Fibroblast of lung (primary cell): ENCODE data around the gene OR5K2. TPM values are rescaled to one million over a fixed set of nuclear protein-coding genes. Genes with fewer than 3 reads are reported as not detected.

Source experiments
- DNase-seq, 2 donors: peaks; one replicate each; pipeline versions ENCODE4 v3.0.0 to v3.0.0-alpha.2; 2010; ENCODE audit warnings: low read depth in 2 of 2
- H2AFZ ChIP-seq: 2 replicates; pipeline ENCODE4 v1.5.1; 2012; ENCODE audit warnings: low read length, control low read depth, inconsistent platforms
- H3K27ac ChIP-seq: 2 replicates; pipeline ENCODE4 v1.5.1; 2011; ENCODE audit warnings: low read length, control low read depth; ENCODE audit not compliant: insufficient read depth
- H3K27me3 ChIP-seq: 2 replicates; pipeline ENCODE4 v1.5.1; 2011; ENCODE audit warnings: mild to moderate bottlenecking, low read length; ENCODE audit not compliant: control insufficient read depth, insufficient read depth
- H3K36me3 ChIP-seq: 2 replicates; pipeline ENCODE4 v1.5.1; 2011; ENCODE audit warnings: low read length; ENCODE audit not compliant: control insufficient read depth, insufficient read depth
- H3K4me1 ChIP-seq: 2 replicates; pipeline ENCODE4 v1.5.1; 2011; ENCODE audit warnings: low read length; ENCODE audit not compliant: control insufficient read depth, insufficient read depth; ENCODE audit errors: extremely low read depth
- H3K4me2 ChIP-seq: 2 replicates; pipeline ENCODE4 v1.5.1; 2011; ENCODE audit warnings: low read length, control low read depth; ENCODE audit not compliant: insufficient read depth; ENCODE audit errors: extremely low read depth
- H3K4me3 ChIP-seq, 4 experiments: fragments of 200-600 bp in 1 of 4; sonication (generic) in 1 of 4; replicated peaks in 1 of 4; 2 replicates each; pipeline ENCODE4 v1.5.1; 2011 to 2016; ENCODE audit warnings: low read length in 4 of 4, low read depth in 3 of 4, mild to moderate bottlenecking in 3 of 4, control low read depth in 2 of 4, inconsistent platforms in 1 of 4, mixed read lengths in 1 of 4; ENCODE audit not compliant: insufficient read depth in 1 of 4; ENCODE audit errors: control extremely low read depth in 1 of 4
- H3K79me2 ChIP-seq: 2 replicates; pipeline ENCODE4 v1.5.1; 2012; ENCODE audit warnings: mild to moderate bottlenecking, low read length, inconsistent platforms; ENCODE audit not compliant: control insufficient read depth, insufficient read depth
- H3K9ac ChIP-seq: 2 replicates; pipeline ENCODE4 v1.5.1; 2011; ENCODE audit warnings: mild to moderate bottlenecking, low read length, control low read depth; ENCODE audit not compliant: insufficient read depth
- H3K9me3 ChIP-seq: 2 replicates; pipeline ENCODE4 v1.5.1; 2012; ENCODE audit warnings: low read depth, low read length; ENCODE audit not compliant: control insufficient read depth, insufficient read depth
- H4K20me1 ChIP-seq: 2 replicates; pipeline ENCODE4 v1.5.1; 2011; ENCODE audit warnings: low read length; ENCODE audit not compliant: control insufficient read depth, insufficient read depth; ENCODE audit errors: extremely low read depth
- EZH2 ChIP-seq: IDR thresholded peaks from 2 replicates; pipeline ENCODE4 v1.5.1; 2012; ENCODE audit warnings: low read length, control low read depth, mild to moderate bottlenecking; ENCODE audit errors: missing control alignments
- polyA plus RNA-seq, 2 donors: library from polyadenylated mRNA; depleted of rRNA in 1 of 2; stranded (reverse) in 1 of 2; unstranded in 1 of 2; fragments of >200 nt; gene quantifications; 2 replicates each; pipeline ENCODE4 v1.2.1, GENCODE V29; 2011 to 2012; ENCODE audit warnings: missing spikeins in 1 of 2
- total RNA-seq: library from RNA; depleted of rRNA; stranded (reverse); fragments of >200 nt; gene quantifications from 2 replicates; pipeline ENCODE4 v1.2.1, GENCODE V29; 2014
- TF ChIP-seq, protein P1 (sequence below), 2 donors: IDR thresholded peaks in 1 of 2; conservative IDR thresholded peaks in 1 of 2; 1 replicate in 1 of 2; 2 replicates in 1 of 2; pipeline ENCODE4 v1.5.1; 2011 to 2012; ENCODE audit warnings: low read length in 2 of 2, control low read depth in 1 of 2, inconsistent platforms in 1 of 2, low read depth in 1 of 2, mild to moderate bottlenecking in 1 of 2

OR5K2 gene
- total and polyA plus RNA-seq, 2 donors (not counting 1 experiment from before 2014, with no cell fraction given) = not detected

DNA sequence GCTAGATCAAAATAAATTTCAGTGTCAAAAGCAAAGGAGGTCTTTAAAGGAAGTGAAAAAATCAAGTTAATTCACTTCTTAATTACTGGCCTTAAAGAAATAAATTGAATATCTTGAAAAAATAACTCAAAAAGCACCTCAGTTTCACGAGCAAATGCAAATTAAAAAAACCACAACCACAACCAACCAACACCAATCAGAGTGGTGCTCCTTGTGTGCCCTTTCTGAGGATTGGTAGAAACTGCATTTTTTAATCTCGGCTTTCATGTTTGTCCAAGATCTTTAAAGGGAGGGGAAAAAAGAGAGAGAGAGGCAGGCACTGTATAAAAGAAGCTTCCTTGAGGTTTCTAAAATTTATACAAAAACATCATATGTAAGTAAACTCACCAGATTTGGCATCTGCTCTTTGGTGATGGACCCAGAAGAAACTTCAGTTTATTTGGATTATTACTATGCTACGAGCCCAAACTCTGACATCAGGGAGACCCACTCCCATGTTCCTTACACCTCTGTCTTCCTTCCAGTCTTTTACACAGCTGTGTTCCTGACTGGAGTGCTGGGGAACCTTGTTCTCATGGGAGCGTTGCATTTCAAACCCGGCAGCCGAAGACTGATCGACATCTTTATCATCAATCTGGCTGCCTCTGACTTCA lies 34.3 kb downstream of the OR5K2 start, which contains the start of gene GPR15:
Gene GPR15, plus strand, starts transcription at position 357 of the 653 bp plus-strand sequence. Its CDS starts 56 bp downstream, at position 413.
- Histone ChIP-seq H3K4me2 (no peak within 1 kb of the TSS), H3K36me3 (no peaks in the 10 kb centered on the region), H3K4me1 (no peaks in the 10 kb centered on the region), H3K27ac (no peak within 1 kb of the TSS), H3K9me3 (no peaks in the 10 kb centered on the region), H3K79me2 (no peaks in the 10 kb centered on the region), H2AFZ (peak within 1 kb of the TSS; percentile 23), H3K27me3 (no peaks in the 10 kb centered on the region), H4K20me1 (no peaks in the 10 kb centered on the region), H3K9ac (no peak within 1 kb of the TSS), H3K4me3 (no peak within 1 kb of the TSS)
- TF ChIP-seq, protein P1, sequence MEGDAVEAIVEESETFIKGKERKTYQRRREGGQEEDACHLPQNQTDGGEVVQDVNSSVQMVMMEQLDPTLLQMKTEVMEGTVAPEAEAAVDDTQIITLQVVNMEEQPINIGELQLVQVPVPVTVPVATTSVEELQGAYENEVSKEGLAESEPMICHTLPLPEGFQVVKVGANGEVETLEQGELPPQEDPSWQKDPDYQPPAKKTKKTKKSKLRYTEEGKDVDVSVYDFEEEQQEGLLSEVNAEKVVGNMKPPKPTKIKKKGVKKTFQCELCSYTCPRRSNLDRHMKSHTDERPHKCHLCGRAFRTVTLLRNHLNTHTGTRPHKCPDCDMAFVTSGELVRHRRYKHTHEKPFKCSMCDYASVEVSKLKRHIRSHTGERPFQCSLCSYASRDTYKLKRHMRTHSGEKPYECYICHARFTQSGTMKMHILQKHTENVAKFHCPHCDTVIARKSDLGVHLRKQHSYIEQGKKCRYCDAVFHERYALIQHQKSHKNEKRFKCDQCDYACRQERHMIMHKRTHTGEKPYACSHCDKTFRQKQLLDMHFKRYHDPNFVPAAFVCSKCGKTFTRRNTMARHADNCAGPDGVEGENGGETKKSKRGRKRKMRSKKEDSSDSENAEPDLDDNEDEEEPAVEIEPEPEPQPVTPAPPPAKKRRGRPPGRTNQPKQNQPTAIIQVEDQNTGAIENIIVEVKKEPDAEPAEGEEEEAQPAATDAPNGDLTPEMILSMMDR (conservative IDR thresholded peaks at IDR 0.05 in 1 of 2, IDR thresholded peaks at IDR 0.05 in 1 of 2; ENCODE audit: low read depth in 1 of 2, low read length in 2 of 2) = no peak
- no peak for TF ChIP-seq EZH2
- no peak for DNase-seq

DNA sequence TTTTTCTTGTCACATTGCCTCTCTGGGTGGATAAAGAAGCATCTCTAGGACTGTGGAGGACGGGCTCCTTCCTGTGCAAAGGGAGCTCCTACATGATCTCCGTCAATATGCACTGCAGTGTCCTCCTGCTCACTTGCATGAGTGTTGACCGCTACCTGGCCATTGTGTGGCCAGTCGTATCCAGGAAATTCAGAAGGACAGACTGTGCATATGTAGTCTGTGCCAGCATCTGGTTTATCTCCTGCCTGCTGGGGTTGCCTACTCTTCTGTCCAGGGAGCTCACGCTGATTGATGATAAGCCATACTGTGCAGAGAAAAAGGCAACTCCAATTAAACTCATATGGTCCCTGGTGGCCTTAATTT lies 34.8 kb downstream of the OR5K2 start:
- no peak overlapping the region for H3K4me2 ChIP-seq
- H3K9ac ChIP-seq = no peak overlapping the region
- no peaks in the 10 kb centered on the region for H3K36me3 ChIP-seq
- no peaks in the 10 kb centered on the region for H3K4me1 ChIP-seq
- no peaks in the 10 kb centered on the region for H3K27me3 ChIP-seq
- peak overlapping the region; percentile 23 for H2AFZ ChIP-seq
- no peaks in the 10 kb centered on the region for H3K79me2 ChIP-seq
- TF ChIP-seq, protein P1 (conservative IDR thresholded peaks at IDR 0.05 in 1 of 2, IDR thresholded peaks at IDR 0.05 in 1 of 2; ENCODE audit: low read depth in 1 of 2, low read length in 2 of 2) = no peak
- TF ChIP-seq EZH2 = no peak
- H3K4me3 ChIP-seq = no peak overlapping the region
- no peak for DNase-seq
- no peak overlapping the region for H3K27ac ChIP-seq
- H3K9me3 ChIP-seq = no peaks in the 10 kb centered on the region
- H4K20me1 ChIP-seq = no peaks in the 10 kb centered on the region

DNA sequence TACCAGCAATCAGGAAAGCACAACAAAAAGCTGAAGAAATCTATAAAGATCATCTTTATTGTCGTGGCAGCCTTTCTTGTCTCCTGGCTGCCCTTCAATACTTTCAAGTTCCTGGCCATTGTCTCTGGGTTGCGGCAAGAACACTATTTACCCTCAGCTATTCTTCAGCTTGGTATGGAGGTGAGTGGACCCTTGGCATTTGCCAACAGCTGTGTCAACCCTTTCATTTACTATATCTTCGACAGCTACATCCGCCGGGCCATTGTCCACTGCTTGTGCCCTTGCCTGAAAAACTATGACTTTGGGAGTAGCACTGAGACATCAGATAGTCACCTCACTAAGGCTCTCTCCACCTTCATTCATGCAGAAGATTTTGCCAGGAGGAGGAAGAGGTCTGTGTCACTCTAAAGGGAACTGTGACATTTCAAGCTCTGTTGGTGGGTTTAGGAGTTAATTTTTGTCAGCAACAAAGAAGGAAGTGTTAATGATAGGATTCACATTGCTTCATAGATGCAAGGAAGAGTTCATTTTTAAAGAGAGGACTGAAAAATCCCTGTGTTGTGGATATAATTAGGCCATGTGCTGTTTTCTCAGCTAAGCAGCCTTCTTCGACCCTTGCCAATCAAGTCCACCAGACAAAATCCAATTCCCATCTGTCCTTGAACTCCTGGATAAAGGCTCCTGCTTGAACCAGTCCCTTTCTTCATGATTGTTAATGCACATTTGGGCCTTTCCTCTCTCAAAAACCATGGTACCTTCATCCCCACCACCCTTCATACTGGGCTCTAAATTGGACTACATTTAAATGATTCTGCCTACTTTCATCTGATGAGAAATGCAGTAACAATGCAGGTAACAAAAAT lies 35.5 kb downstream of the OR5K2 start:
- Histone ChIP-seq H2AFZ (no peak overlapping the region), H3K4me2 (no peak overlapping the region), H3K36me3 (no peaks in the 10 kb centered on the region), H3K4me3 (no peak overlapping the region), H3K4me1 (no peaks in the 10 kb centered on the region), H3K79me2 (no peaks in the 10 kb centered on the region), H3K27me3 (no peaks in the 10 kb centered on the region), H3K9me3 (no peaks in the 10 kb centered on the region), H3K27ac (no peak overlapping the region), H4K20me1 (no peaks in the 10 kb centered on the region), H3K9ac (no peak overlapping the region)
- no peak for TF ChIP-seq EZH2
- TF ChIP-seq, protein P1 (conservative IDR thresholded peaks at IDR 0.05 in 1 of 2, IDR thresholded peaks at IDR 0.05 in 1 of 2; ENCODE audit: low read depth in 1 of 2, low read length in 2 of 2) = no peak
- DNase-seq = no peak
